NOMO-1 treated with DMSO at 0.1 percent for 48 hours (cell line): ENCODE measurements around the gene CD72.
"Not testable (repeated sequence)": the region's sequence is repeated elsewhere in the genome, so short reads cannot be mapped to it uniquely, and the experiment has no call there.

Experiments used
- DNase-seq: peaks from one replicate; lab custom pipeline; 2025; ENCODE audit not compliant: unreplicated experiment; lab: John Stamatoyannopoulos, UW

The CD72 gene

DNA sequence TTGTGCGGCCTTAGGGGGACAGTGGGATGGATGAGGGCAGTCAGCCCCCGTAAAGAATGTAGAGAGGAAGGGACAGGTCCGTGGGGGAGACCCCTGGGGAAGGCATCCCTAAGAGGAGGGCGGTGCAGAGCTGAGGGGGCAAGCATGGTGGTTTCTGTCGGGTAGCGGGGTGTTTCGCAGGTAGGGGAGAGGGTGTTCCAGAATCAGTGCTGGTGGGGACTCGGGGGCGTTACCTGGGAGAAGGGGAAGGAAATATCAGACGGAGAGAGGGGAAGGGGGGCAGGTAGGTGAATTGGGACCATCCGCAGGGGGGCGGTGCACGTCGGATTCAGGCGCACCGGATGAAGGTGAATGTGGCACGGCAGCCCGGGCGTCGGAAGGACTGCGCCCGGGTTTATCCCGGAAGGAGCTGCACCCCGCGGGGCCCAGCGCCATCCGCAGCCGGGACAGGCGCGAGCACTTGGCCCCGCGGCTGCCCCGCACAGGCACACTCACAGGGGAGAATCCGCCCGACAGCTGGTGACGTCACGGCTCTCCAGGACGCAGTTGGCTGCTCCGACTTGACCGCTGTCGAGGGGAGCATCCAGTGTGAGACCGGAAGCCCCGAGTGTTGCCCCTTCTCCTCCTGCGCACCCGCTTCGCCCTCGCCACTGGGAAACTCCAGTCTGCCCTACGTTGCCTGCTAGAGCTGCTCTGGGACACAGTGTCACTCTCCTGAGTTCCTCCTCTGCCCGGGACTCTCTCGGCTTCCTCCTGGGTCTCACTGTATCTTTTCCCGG is 1.3 kb downstream of the CD72 start:
- DNase-seq = peak; percentile 75

DNA sequence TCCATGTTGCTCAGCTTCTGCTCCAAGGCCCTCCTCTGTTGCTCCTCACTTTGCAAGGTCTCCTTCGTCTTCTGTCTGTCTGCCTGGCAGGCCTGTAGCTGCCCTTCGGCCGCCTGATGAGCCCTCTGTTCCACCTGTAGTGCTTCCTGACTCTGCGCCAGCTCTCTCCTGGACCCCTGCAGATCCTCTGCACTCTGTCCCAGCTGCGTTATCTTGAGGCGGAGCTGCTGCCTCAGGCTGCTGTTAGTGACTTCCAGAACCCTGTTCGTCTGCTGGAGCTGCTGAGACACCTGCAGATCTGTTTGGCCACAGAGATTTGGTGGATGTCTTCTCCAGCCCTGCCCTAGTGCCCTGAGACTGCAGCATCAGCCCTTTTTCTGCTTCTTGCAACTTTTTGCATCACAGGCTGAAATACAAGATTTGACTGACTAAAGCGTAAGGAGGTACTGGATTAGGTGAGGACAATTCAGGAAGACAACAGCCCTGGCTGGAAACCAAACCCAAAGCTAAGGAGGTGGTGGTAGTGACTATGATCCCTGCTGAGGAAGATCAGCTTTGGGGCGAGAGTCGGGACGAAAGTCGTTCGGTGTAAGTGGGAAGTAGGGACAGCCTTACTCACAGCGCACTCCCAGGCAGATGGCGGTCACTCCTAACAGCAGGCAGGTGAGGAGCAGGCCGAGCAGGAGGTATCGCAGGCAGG is 2.1 kb downstream of the CD72 start:
- no peak for DNase-seq

DNA sequence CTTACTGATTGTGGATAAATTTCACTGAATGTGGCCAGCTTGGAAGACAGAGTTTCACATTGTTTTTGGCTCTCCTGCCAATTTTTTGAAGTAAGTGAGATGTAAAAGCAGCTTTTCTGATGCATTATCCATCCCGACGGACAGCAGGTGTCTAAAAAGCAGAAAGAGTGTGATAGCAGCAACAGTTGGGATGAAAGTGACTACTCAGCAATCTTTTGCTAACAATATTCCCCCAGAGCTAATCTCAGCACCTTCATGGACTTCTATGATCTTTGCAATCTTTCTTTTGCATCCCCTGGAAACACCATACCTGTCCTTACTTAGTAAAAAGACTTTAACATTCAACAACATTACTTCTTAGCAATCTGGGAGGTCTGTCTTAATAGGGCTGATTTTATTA is 5.4 kb downstream of the CD72 start:
- DNase-seq = no peak

DNA sequence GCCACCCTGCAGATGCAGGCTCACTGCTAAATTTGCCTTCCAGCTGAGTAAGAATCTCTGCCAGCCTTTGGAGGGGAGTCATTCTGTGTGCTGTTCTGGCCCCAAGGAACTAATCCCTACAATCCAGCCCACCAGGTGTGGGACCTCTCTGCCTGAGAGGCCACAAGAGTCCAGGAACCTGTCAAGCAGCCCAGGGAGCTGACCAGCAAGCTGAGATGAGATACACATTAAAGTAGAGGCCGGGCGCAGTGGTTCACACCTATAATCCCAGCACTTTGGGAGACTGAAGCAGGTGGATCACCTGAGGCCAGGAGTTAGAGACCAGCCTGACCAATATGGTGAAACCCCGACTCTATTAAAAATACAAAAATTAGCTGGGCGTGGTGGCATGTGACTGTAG is 6.1 kb downstream of the CD72 start:
- not testable (repeated sequence) for DNase-seq

DNA sequence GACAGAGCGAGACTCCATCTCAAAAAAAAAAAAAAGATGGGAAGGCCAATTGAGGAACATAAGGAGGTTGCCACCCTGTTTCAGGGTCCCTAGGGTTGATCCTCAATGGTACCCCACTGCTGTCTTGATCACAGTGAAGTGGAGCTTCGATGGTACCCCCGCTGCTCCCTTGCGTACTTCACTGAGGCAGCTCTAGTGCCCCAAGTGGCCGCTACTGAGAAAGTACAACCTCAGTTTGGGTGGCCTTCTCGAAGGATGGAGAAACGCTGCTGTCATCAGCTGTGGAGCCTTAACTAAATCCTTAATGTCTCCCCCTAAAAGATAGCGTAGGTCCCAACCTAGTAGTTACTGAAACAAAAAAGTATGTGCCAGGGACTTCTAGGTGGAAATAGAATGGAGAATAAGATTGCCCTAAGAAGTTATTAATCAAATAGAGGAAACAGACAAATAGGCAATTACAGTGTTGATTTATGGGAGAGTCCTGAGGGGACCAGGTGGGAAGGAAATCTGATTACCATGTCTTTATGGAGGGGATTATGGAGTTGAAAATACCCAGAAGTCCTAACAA is 6.9 kb downstream of the CD72 start:
- DNase-seq = peak; percentile 51

DNA sequence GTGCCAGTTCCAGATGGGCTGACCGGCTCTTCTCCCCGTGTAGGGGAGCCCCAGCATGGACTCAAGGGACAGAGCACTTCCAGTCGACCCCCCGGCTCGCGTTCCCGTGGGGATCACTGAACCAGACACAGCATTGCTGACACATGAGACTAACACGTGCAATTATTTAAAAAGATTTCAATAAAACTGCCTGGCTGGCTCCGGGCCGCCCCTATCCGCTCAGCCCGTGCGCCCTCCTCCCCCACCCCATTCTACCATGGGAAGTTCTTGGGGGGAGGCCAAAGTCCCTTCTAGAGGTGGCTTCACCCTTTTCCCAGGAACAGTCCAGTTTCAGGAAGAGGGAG is 8.4 kb downstream of the CD72 start:
- DNase-seq = no peak

DNA sequence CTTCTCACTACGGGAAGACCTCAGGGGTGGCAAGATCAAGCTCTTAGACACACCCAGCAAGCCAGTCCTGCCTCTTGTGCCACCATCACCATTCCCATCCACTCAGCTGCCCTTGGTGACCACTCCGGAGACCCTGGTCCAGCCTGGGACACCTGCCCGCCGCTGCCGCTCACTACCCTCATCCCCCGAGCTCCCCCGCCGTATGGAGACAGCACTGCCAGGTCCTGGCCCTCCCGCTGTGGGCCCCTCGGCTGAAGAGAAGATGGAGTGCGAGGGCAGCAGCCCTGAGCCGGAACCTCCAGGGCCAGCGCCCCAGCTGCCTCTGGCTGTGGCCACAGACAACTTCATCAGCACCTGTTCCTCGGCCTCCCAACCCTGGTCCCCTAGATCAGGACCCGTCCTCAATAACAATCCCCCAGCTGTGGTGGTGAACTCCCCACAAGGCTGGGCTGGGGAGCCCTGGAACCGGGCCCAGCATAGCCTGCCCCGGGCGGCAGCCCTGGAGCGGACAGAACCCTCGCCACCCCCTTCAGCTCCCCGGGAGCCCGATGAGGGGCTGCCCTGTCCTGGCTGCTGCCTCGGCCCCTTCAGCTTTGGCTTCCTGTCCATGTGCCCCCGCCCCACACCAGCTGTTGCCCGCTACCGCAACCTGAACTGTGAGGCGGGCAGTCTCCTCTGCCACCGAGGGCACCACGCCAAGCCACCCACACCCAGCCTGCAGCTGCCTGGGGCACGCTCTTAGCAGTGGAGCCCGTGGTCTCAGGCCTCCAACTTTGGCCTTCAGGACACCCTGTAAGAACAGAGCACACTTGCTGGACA is 9.0 kb downstream of the CD72 start:
- no peak for DNase-seq

DNA sequence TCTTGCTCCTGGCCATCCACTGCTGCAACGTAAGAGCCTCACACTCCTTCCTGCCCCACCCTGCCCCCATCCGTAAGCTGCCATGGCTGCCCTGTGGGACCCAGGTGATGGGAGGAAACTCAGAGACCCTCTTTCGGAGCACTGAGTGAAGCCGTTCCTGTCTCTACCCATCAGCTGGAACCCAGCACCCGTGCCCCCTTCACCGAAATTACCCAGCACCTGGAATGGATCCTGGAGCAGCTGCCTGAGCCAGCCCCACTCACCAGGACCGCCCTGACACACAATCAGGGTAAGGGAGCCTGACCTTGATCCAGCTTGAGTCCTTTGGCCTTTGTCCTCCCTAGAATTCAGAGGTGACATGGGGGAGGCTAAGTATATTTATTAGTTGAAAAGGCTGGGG is 10.0 kb downstream of the CD72 start:
- DNase-seq = no peak

DNA sequence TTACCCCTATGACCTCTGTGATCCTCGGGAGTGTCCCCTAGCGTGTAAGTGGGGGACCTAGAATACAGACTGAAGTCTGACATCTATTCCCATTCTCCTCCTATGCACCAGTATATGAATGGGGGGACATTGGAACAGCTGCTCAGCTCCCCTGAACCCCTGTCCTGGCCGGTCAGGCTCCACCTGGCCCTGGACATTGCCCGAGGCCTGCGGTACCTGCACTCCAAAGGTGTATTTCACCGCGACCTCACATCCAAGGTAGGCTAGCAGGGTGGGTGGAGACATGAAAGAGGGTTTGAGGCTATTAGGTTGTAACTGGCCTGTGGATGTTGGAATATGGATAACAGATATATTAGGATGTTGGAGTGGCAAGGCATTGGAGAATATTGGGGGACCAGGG is 11.5 kb downstream of the CD72 start:
- no peak for DNase-seq

DNA sequence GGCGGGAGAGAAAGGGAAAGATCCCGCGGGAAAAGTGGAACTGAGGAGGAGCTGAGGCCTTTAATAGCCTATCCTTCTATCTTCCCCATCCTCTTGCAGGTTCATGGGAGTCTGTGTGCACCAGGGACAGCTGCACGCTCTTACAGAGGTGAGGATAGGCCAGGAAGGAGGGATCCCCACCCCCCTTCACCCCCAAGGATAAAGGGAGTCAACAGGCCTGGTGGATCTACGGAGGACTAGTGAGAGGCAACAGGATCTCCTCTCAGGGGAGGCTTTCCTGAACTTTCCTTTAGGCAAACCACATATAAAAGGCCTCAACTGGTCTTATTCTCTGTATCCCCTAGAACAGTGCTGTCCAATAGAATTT is 12.1 kb downstream of the CD72 start:
- DNase-seq = no peak

DNA sequence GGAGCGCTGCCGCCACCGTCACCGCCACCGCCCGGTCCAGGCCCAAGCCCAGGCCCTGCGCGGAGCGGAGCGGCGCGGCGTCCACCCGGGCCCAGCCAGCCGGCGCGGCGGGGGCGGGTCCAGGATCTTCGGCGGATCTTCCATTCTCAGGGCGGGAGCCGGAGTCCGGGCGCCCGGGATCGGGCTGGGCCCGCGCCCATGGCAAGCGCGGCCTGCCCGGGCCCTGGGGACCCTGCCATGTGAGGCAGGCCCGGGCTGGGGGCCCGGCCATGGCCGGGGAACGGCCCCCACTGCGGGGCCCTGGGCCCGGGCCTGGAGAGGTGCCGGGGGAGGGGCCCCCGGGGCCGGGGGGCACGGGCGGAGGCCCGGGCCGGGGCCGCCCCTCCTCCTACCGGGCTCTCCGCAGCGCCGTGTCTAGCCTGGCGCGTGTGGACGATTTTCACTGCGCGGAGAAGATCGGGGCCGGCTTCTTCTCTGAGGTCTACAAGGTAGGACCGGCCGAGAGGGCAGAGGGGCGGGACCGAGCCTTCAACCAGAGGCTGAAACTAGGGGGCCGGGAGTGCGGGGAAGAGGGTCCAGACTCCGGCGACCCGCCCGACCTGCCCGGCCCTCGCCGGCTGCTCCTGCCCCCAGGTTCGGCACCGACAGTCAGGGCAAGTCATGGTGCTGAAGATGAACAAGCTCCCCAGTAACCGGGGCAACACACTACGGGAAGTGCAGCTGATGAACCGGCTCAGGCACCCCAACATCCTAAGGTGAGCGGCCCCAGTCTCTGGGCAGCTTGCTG is 12.7 kb downstream of the CD72 start:
- no peak for DNase-seq

DNA sequence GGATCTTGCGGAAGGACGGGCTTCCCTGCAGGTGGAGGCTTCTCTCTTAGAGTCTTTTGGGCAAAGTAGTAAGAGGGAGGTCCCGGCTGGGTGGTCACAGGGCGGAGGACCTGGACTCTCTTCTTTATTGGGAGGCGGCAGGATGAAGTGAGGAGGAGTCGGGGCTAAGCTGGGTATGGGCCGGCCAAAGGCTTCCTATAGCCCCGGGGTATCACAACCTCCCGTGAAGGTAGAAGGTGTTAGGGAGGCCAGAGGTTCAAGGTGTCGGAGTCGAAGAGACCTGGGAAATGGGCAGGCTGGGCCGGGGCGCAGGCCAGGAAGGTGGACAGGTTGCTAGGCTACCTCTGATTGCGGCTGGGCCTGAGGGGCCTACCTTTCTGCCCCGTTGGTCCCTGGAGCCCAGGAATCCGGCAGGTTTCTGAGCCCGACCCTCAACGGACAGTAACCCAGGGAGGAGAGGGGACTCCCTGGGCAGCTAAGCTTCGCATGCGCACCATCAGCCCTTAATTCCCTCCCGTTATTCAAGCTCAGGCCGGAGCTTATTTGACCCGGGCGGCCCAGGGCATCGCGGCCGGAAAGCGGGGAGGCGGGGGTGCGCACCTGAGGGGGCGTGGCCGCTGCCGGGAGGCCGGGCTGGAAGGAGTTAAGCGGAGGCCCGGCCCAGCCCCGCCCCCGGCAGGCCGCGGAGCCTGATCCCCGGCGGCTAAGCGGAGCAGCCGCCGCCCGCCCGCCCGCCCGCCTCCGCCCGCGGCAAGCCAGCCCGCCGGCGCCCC is 13.4 kb downstream of the CD72 start, which contains the start of gene TESK1:
TSS of gene TESK1 (plus strand) at position 685 of the 773 bp plus-strand sequence. CDS start 358 bp downstream, outside the sequence.
- peak; percentile 60 for DNase-seq

DNA sequence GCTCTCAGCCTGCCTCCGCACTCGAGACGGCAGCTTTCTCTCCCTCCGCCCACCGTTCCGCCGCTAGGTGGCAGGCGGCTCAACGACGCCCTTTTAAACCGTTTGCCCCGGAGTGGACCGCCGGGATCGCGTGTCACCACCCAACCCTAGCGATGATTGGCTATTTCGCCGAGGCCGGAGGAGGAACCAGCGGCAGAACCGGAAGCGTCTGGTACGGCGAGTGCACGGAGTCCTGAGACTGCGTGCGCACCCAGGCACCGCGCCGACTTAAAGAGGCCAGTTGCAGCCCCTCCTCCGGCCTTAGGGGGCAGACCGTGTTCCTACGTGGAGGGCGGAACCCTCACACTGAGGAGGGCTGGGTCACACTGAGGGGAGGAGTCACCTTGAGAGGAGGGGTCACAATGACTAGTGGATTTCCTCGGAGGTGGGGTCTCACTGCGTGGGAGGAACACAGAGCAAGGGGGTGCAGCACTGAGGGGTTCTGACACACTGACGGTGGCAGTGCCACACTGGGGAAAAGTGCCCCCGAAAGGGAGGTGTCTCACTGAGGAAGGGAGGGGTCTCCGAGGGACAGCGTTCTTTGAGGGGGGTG is 14.1 kb downstream of the CD72 start:
- peak; percentile 100 for DNase-seq

DNA sequence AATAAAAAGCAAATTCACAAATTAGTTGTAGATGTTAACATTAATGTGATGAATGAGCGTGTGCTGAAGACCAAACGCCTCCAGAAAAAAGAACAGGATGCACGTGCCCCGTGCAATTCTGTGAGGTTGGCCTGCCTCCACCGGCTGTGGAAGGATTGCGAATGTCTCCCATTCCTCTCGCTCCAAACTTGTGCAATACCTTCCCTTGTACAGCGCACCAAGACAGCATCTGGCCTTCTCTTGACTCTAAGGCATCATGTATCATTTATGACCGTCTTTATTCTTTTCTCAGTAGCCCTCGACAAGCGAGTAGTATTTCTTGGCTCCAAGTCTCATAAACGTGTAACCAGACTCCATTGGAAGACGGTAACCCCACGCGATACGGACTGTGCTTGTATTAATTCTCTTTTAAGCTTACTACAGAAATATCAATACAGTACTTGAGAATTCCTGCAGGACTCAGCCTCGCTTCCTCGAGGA is 14.7 kb downstream of the CD72 start:
- peak; percentile 63 for DNase-seq

DNA sequence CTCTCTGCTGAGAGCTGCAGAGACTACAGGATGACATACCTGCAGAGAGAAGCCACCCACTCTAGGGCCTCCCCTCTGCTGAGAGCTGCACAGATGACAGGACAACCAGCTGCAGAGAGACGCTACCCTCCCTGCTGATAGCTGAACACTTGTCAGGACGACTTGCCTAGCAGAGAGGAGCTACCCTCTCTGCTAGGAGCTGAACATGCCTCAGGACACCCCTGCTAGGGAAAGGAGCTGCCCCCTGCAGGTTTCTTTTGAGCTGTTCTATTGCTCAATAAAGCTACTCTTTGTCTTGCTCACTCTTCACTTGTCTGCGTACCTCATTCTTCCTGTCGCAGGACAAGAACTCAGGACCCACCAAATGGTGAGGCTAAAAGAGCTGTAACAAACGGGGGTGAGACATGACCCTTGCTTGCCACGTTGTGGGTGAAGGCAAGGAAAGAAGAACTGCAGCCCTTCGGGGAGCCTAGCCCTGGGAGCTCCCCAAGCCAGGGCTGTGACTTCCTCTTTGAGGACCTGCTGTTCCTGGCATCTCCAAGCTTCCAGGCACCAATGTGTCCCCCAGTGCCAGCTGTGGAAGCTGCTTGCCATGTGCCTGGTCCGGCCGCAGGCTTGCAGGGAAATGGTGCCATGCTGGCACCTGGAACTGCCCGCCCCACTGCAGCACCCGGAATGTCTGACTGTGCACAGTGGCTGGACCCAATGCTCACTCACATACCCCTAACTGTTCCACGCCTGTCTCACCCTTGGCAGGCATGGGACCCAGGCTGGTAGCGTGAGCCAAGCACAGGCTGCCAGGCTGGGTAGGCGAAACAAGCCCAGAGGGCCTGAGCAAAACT is 18.2 kb downstream of the CD72 start:
- peak; percentile 19 for DNase-seq

DNA sequence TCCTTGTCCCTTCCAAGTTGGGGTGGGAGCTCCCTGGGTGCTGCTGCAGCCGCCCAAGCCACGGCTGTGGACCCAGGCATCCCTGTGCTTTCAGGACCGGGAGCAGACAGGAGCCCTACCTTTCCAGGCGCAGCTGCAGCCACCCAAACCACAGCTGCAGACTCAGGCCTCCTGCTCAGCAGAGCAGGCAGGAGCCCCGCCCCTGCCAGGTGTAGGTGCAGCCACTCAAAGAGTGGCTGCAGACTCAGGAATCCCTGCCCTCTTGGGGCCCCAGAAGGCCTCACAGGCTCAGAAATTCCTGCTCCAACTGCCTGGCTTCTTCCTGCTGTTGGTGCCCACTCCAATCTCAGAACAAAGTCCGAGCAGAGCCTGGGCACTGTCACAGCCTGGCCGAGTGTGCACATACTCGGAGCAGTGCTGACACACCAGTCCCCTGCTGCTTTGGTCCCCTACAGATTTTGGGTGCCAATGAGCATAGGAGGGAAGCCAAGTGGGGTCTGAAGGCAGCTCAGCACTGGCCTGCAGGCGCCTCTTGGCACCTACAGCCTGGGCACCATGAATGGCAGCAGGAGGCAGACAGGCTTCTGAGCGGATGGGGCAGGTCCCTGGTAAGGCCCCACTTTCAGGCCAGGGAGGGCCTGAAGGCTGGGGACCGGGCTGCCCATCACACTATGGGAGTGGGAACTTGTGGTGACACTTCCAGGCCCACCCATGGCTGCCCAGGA is 19.2 kb downstream of the CD72 start:
- DNase-seq = no peak

DNA sequence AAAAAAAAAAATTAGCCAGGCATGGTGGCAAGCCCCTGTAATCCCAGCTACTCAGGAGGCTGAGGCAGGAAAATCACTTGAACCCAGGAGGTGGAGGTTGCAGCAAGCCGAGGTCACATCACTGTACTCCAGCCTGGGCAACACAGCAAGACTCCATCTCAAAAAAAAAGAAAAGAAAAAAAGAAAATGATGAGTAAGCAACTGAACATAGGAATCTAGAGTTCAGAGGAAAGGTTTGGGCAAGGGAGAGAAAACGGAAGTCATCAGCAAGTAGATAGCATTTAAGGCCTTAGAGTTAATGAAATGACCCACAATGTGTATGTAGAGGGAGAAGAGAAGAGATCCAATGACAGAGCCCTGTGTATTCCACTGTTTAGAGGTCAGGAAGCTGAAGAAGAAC is 21.3 kb downstream of the CD72 start:
- not testable (repeated sequence) for DNase-seq

DNA sequence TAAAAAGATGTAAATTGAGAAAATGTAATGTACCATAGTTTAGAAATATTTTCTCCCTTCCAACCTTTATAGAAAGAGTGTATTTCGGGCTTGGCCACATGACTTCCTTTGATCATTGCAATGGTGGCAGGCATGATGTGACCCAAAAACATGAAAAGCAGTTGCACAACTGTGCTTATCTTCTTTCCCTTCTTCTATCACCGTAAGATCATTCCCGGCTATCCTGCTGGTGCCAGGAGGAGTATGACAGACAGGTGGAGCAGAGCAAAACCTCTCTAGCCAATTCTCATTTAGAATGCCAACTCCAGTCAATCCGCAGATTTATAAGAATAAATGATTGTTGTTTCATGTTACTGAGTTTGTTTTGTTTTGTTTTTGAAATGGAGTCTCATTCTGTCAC is 23.7 kb downstream of the CD72 start:
- DNase-seq = no peak
